ENCODE measurements around the gene ARHGEF17.

GRCh38 chr11:73324116-73324515 lies 16.0 kb downstream of the ARHGEF17 start:
- no peak for TF ChIP-seq FOXK2 (IDR thresholded peaks at IDR 0.05)
- no peak for TF ChIP-seq SUZ12 (IDR thresholded peaks at IDR 0.05)
- TF ChIP-seq ZNF384 (IDR thresholded peaks at IDR 0.05) = no peak
- TF ChIP-seq FOXA1 (IDR thresholded peaks at IDR 0.05) = no peak
- no peak for TF ChIP-seq SP1 (IDR thresholded peaks at IDR 0.05)
- TF ChIP-seq LEF1 (IDR thresholded peaks at IDR 0.05; ENCODE audit: borderline replicate concordance) = no peak
- no peak for TF ChIP-seq BHLHE40 (IDR thresholded peaks at IDR 0.05; ENCODE audit: borderline replicate concordance)
- TF ChIP-seq L3MBTL2 (conservative IDR thresholded peaks at IDR 0.05) = no peak
- TF ChIP-seq CTBP1 (IDR thresholded peaks at IDR 0.05; ENCODE audit: borderline replicate concordance) = no peak
- TF ChIP-seq FOXM1 (IDR thresholded peaks at IDR 0.05; ENCODE audit: borderline replicate concordance) = no peak
- no peak for TF ChIP-seq ARNT (IDR thresholded peaks at IDR 0.05)
- TF ChIP-seq TARDBP (IDR thresholded peaks at IDR 0.05) = no peak
